Neural cell (in vitro differentiated cells): Measurements from ENCODE around the gene SPRY4.

Experiments used
- CTCF ChIP-seq: fragments of 450-650 bp; IDR thresholded peaks from 2 replicates; pipeline ENCODE4 v1.5.1; 2014; ENCODE audit warnings: antibody characterized with exemption, mild to moderate bottlenecking, moderate library complexity; ENCODE audit not compliant: poor library complexity, severe bottlenecking
- EP300 ChIP-seq: fragments of 450-650 bp; conservative IDR thresholded peaks from 2 replicates; pipeline ENCODE4 v1.6.1; 2014; ENCODE audit warnings: antibody characterized with exemption, mild to moderate bottlenecking, moderate library complexity; ENCODE audit not compliant: poor library complexity, severe bottlenecking
- EZH2 ChIP-seq: fragments of 200-600, 300-800 bp; shearing (Covaris generic), sonication (generic); IDR thresholded peaks from 2 replicates; pipeline ENCODE4 v1.6.1; 2014; ENCODE audit warnings: antibody characterized with exemption, low read length, borderline replicate concordance, mild to moderate bottlenecking; ENCODE audit not compliant: insufficient read depth, poor library complexity, severe bottlenecking
- MXI1 ChIP-seq: fragments of 450-650 bp; conservative IDR thresholded peaks from 2 replicates; pipeline ENCODE4 v1.6.1; 2014; ENCODE audit warnings: antibody characterized with exemption, mild to moderate bottlenecking; ENCODE audit not compliant: poor library complexity, severe bottlenecking
- POLR2AphosphoS5 ChIP-seq: IDR thresholded peaks from 2 replicates; pipeline ENCODE4 v1.6.1; 2012
- RAD21 ChIP-seq: fragments of 450-650 bp; conservative IDR thresholded peaks from 2 replicates; pipeline ENCODE4 v1.6.1; 2014; ENCODE audit warnings: antibody characterized with exemption, mild to moderate bottlenecking, moderate library complexity
- REST ChIP-seq: IDR thresholded peaks from 2 replicates; pipeline ENCODE4 v1.6.1; 2012; ENCODE audit warnings: borderline replicate concordance
- TAF1 ChIP-seq: IDR thresholded peaks from 2 replicates; pipeline ENCODE4 v1.6.1; 2012; ENCODE audit warnings: low read depth

- TF ChIP-seq CTCF = no peak
- TF ChIP-seq POLR2AphosphoS5 = no peak
- no peak for TF ChIP-seq EZH2
- TF ChIP-seq TAF1 = no peak
- TF ChIP-seq RAD21 = no peak
- no peak for TF ChIP-seq EP300
- TF ChIP-seq REST = no peak
- TF ChIP-seq MXI1 = no peak
These were observed 21.3 kb downstream of the SPRY4 start for GRCh38 chr5:142303565-142303964.
